PC-3 (cell line): ENCODE data around the gene SART3. TPM values are rescaled to one million over a fixed set of nuclear protein-coding genes. Genes with fewer than 3 reads are reported as not detected.

ENCODE experiments used
- ATAC-seq: fragments of 200-7000 bp; cut with Tn5 transposase; 2 replicates; pipeline ENCODE4 v1.9.1; 2020; ENCODE audit warnings: mild to moderate bottlenecking, moderate library complexity
- BruUV-seq: library from RNA; stranded (reverse); fragments of 400-500 nt; replicated peaks from 2 replicates; lab custom pipeline; 2021; lab: Mats Ljungman, UMichigan
- CTCF ChIA-PET: fragments of 300-600 bp; sonication (Branson Sonifier 250); formaldehyde crosslinking; loops from one replicate; lab custom pipeline; 2022; ENCODE audit warnings: antibody characterized with exemption; lab: Charles Lee
- POLR2A ChIA-PET: fragments of 300-600 bp; sonication (Branson Sonifier 250); formaldehyde crosslinking; loops from one replicate; lab custom pipeline; 2022; ENCODE audit warnings: antibody characterized with exemption; ENCODE audit not compliant: unreplicated experiment; lab: Charles Lee
- DNase-seq: peaks from one replicate; pipeline ENCODE4 v3.0.0-alpha.2; 2015
- H2AFZ ChIP-seq: fragments of 300-600 bp; sonication (generic); 2 replicates; pipeline ENCODE4 v1.6.0; 2016; ENCODE audit warnings: antibody characterized with exemption, low read length
- H3F3A ChIP-seq: fragments of 300-600 bp; sonication (generic); one replicate; pipeline ENCODE4 v1.6.0; 2017; ENCODE audit warnings: antibody characterized with exemption, low read length, control low read depth, mild to moderate bottlenecking; ENCODE audit not compliant: unreplicated experiment
- H3K27ac ChIP-seq: fragments of 300-600 bp; sonication (generic); 2 replicates; pipeline ENCODE4 v1.5.1; 2016; ENCODE audit warnings: mild to moderate bottlenecking, low read length
- H3K27me3 ChIP-seq: fragments of 300-600 bp; sonication (generic); 2 replicates; pipeline ENCODE4 v1.6.1; 2016; ENCODE audit warnings: low read length, mixed read lengths
- H3K36me3 ChIP-seq: fragments of 300-600 bp; sonication (generic); 2 replicates; pipeline ENCODE4 v1.6.1; 2016; ENCODE audit warnings: low read depth, mixed run types, low read length, mixed read lengths
- H3K4me1 ChIP-seq: fragments of 300-600 bp; sonication (generic); 2 replicates; pipeline ENCODE4 v1.5.1; 2016; ENCODE audit warnings: low read length; ENCODE audit not compliant: insufficient read depth
- H3K4me2 ChIP-seq: fragments of 300-600 bp; sonication (generic); 2 replicates; pipeline ENCODE4 v1.6.0; 2016; ENCODE audit warnings: low read length
- H3K4me3 ChIP-seq: fragments of 300-600 bp; sonication (generic); 2 replicates; pipeline ENCODE4 v1.5.1; 2016; ENCODE audit warnings: mild to moderate bottlenecking, low read length, mixed read lengths
- H3K79me2 ChIP-seq: fragments of 300-600 bp; sonication (generic); 2 replicates; pipeline ENCODE4 v1.6.1; 2017; ENCODE audit warnings: low read length, mixed read lengths
- H3K9ac ChIP-seq: fragments of 300-600 bp; sonication (generic); 2 replicates; pipeline ENCODE4 v1.6.0; 2016; ENCODE audit warnings: mild to moderate bottlenecking, low read length
- H3K9me2 ChIP-seq: fragments of 300-600 bp; sonication (generic); replicated peaks from 2 replicates; pipeline ENCODE4 v1.6.1; 2016; ENCODE audit warnings: mixed run types, low read length, mixed read lengths
- H3K9me3 ChIP-seq: fragments of 300-600 bp; sonication (generic); 2 replicates; pipeline ENCODE4 v1.6.1; 2016; ENCODE audit warnings: low read length, mixed read lengths
- H4K20me1 ChIP-seq: fragments of 300-600 bp; sonication (generic); 2 replicates; pipeline ENCODE4 v1.6.1; 2016; ENCODE audit warnings: low read length, mixed read lengths
- CTCF ChIP-seq: fragments of 300-600 bp; sonication (generic); conservative IDR thresholded peaks from 2 replicates; pipeline ENCODE4 v1.5.1; 2017; ENCODE audit warnings: antibody characterized with exemption, low read depth, mild to moderate bottlenecking, low read length
- EZH2 ChIP-seq: fragments of 300-600 bp; sonication (generic); IDR thresholded peaks from one replicate; pipeline ENCODE4 v1.6.1; 2017; ENCODE audit warnings: antibody characterized with exemption, mild to moderate bottlenecking, low read length; ENCODE audit not compliant: unreplicated experiment
- EZH2phosphoT487 ChIP-seq: fragments of 300-600 bp; sonication (generic); IDR thresholded peaks from 2 replicates; pipeline ENCODE4 v1.6.1; 2018; ENCODE audit warnings: mild to moderate bottlenecking, antibody characterized with exemption, low read length, borderline replicate concordance
- intact Hi-C: fragments of 100-400 bp; cut with micrococcal nuclease; formaldehyde crosslinking; loops from 2 replicates; pipeline ENCODE4 v1.9.0; 2023
- total RNA-seq: library from RNA; depleted of rRNA; stranded (reverse); fragments of >200 nt; gene quantifications from 2 replicates; pipeline ENCODE4 v1.2.3, GENCODE V29; 2014

The SART3 gene
- total RNA-seq, 1 experiment from 2014 or later, result 165 TPM

GRCh38 chr12:108567406-108568337, 6.7 kb upstream of the SART3 start:
- H3K4me1 ChIP-seq, result peaks cover 18% of the 10 kb centered on the region
- intact Hi-C loops, result no loop called here
- no peaks in the 10 kb centered on the region for H3K27me3 ChIP-seq
- H3K4me3 ChIP-seq, result no peak overlapping the region
- DNase-seq (no peak), ATAC-seq (no peak)
- no peak overlapping the region for H3K9ac ChIP-seq
- H3K27ac ChIP-seq, result no peak overlapping the region
- ChIA-PET POLR2A (interaction anchor here (1.0 kb wide), 1 partner anchor 236 kb away, joined by 6 read pairs; no protein-coding TSS in a partner anchor), CTCF (no interaction called here)
- H3K9me3 ChIP-seq, result no peaks in the 10 kb centered on the region
- H3K4me2 ChIP-seq, result no peak overlapping the region
- peaks cover 24% of the 10 kb centered on the region for H3K79me2 ChIP-seq
- BruUV-seq, result no TSS peak
- no peak for TF ChIP-seq EZH2phosphoT487
- TF ChIP-seq CTCF, result no peak
- no peak for TF ChIP-seq EZH2
- H3K9me2 ChIP-seq, result no peaks in the 10 kb centered on the region
- H4K20me1 ChIP-seq, result no peaks in the 10 kb centered on the region
- H2AFZ ChIP-seq, result no peak overlapping the region
- peaks cover 46% of the 10 kb centered on the region for H3K36me3 ChIP-seq
- H3F3A ChIP-seq, result peaks cover 5% of the 10 kb centered on the region

- DNase-seq, result no peak
- H3F3A ChIP-seq, result peaks cover 5% of the 10 kb centered on the region
- TF ChIP-seq EZH2, result no peak
- no peaks in the 10 kb centered on the region for H3K27me3 ChIP-seq
- H3K36me3 ChIP-seq, result peaks cover 46% of the 10 kb centered on the region
- peaks cover 22% of the 10 kb centered on the region for H3K4me1 ChIP-seq
- no peaks in the 10 kb centered on the region for H3K9me3 ChIP-seq
- H3K9me2 ChIP-seq, result no peaks in the 10 kb centered on the region
- no peaks in the 10 kb centered on the region for H4K20me1 ChIP-seq
- H3K27ac ChIP-seq, result no peak overlapping the region
- BruUV-seq, result no TSS peak
- intact Hi-C loops, result no loop called here
- H2AFZ ChIP-seq, result no peak overlapping the region
- POLR2A ChIA-PET, result interaction anchor here (0.7 kb wide), 1 partner anchor 82 kb away, joined by 7 read pairs; no protein-coding TSS in a partner anchor
- peak overlapping the region; percentile 10; the same call in 1 of the 2 replicates for H3K4me2 ChIP-seq
- peaks cover 26% of the 10 kb centered on the region for H3K79me2 ChIP-seq
- no peak overlapping the region for H3K9ac ChIP-seq
- CTCF ChIA-PET, result interaction anchor here (0.6 to 1.2 kb wide), 3 partner anchors 49 to 237 kb away, joined by 3 to 6 read pairs (median 3); no protein-coding TSS in a partner anchor
- H3K4me3 ChIP-seq, result no peak overlapping the region
- no peak for ATAC-seq
These were observed 5.5 kb upstream of the SART3 start for GRCh38 chr12:108566452-108566851.

GRCh38 chr12:108565976-108566375, 5.0 kb upstream of the SART3 start:
- ChIA-PET POLR2A (interaction anchor here (0.7 kb wide), 1 partner anchor 83 kb away, joined by 7 read pairs; no protein-coding TSS in a partner anchor), CTCF (interaction anchor here (0.5 to 1.2 kb wide), 4 partner anchors 49 to 292 kb away, joined by 3 to 6 read pairs (median 4); partner anchors contain the start of gene SSH1)
- Histone ChIP-seq H3K4me3 (no peak overlapping the region), H3K4me1 (peaks cover 22% of the 10 kb centered on the region), H2AFZ (no peak overlapping the region), H3F3A (peaks cover 5% of the 10 kb centered on the region), H3K79me2 (peaks cover 28% of the 10 kb centered on the region), H3K27me3 (no peaks in the 10 kb centered on the region), H4K20me1 (no peaks in the 10 kb centered on the region), H3K4me2 (peak overlapping the region; percentile 15), H3K9me3 (no peaks in the 10 kb centered on the region), H3K36me3 (peaks cover 46% of the 10 kb centered on the region), H3K27ac (no peak overlapping the region), H3K9me2 (no peaks in the 10 kb centered on the region), H3K9ac (no peak overlapping the region)
- TF ChIP-seq EZH2phosphoT487 (no peak), EZH2 (no peak), CTCF (no peak)
- DNase-seq (peak; percentile 96), ATAC-seq (peak; percentile 27)
- BruUV-seq, result no TSS peak
- intact Hi-C loops, result no loop called here
